ENCODE results near the gene FSTL1.
"Not testable (repeated sequence)": the region's sequence is repeated elsewhere in the genome, so short reads cannot be mapped to it uniquely, and the experiment has no call there.

FSTL1 gene

DNA sequence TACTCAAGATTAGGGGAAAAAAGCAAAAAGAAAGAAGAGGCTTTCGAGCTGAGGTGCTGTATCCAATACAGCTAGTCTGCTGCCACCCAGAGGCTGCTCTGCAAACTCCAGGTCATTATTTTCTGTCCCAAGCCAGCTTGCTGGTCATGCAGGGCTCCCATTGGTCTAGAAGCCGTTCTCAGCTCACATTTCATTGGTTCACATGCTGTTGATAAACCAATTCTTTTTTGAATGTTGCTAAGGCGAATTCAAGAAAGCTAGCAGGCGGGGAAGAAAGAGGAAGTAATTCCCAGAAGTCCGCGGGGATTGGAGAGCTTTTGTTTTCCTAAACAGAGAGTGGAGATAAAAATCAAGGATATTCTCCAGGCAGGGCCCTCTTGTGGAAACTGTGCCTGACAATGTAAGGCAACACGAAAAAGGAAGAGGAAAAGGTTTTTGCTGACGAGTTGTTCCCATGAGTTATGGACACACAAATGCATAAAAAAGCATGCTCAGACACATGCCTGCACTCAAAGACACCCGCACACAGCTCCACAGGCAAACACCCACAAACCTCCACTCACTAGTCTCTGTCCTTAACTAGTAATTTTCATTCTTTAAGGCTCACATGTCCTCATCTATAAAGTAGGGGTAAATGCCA is 33.4 kb downstream of the FSTL1 start:
- DNase-seq (ENCODE audit: low read depth), result peak; percentile 54

DNA sequence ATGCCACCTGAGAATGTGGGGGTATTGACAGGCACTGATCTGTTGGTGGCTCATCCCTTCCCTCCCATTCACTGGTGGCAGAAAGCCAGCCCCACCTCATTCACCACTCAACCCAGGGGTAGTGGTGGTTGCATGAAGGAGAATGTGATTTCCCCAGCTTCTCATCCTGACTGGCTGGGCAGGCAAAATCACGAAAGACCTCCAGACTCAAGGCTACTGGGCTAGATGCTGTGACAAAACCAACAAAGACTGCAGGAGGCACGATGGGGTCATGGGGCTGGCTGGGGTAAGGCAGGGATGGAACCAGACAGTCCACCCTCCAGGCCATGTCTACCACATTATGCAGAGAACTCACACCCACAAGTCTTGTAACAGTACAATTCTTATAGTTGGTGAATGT is 33.9 kb downstream of the FSTL1 start:
- DNase-seq (ENCODE audit: low read depth), result no peak

GRCh38 chr3:120415756-120416155 is 35.0 kb downstream of the FSTL1 start:
- no peak for DNase-seq (ENCODE audit: low read depth)

- DNase-seq (ENCODE audit: low read depth), result no peak
These were observed 40.3 kb downstream of the FSTL1 start for GRCh38 chr3:120410541-120410940.

DNA sequence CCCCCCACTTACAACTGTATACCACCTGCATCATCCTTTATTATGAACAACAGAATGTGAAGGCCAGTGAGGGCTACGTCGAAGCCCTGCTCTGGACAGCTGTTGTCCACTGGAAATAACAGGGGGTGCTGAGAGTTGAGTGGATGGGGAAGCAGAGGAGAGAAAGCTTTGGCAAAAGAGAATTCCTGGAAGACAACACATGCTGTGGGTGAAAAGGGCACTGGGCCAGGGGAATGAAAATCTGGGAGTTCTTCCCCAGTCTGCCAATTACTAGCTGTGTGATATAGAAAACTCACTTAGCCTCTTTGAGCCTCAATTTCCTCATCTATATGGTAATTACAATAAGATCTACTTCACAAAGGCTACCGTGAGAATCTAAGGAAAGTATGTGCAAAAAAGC is 40.7 kb downstream of the FSTL1 start:
- DNase-seq (ENCODE audit: low read depth), result no peak

- no peak for DNase-seq (ENCODE audit: low read depth)
These were observed 43.1 kb downstream of the FSTL1 start for GRCh38 chr3:120407508-120408287.

DNA sequence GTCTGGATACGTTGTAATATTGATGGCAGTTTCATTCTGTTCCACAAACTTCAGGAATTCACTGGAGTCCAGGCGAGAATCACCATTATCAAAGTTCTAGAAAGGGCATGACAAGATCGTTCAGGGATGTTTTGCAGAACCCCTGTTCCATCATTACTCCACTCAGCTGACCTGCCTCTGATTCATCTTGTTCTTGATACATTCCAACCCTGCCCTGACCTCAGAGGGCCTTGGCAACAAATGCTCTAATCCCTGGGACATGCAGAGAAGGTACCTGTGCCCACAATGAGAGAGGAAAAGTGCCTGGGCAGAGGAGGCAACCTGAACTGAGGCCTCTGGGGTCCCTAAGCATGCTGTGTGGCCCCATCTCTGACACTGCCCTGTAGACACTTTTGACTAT is 45.9 kb downstream of the FSTL1 start:
- DNase-seq (ENCODE audit: low read depth), result no peak

GRCh38 chr3:120402257-120402656 is 48.5 kb downstream of the FSTL1 start:
- DNase-seq (ENCODE audit: low read depth), result no peak

GRCh38 chr3:120399372-120399771 is 51.4 kb downstream of the FSTL1 start:
- DNase-seq (ENCODE audit: low read depth), result no peak

- DNase-seq (ENCODE audit: low read depth), result no peak
These were observed 54.3 kb downstream of the FSTL1 start for GRCh38 chr3:120396469-120396868.

DNA sequence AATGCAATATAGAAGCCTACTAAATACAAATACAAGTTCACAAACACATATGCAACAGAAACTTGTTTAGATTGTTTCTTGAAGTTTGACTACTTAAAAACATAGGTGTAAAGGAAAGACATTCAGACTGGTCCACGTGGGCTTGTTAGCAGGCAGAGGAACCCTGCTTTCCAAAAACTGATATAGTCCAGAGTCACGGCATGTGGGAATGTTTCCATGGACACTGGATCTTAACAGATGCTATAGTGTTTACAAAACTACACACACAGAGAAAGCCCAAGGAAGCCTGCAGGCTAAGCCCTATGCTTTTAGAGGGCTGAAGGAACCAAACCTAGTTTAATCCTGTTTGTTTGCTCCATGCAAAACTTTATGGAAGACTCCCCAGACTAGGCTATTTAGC is 56.4 kb downstream of the FSTL1 start:
- DNase-seq (ENCODE audit: low read depth), result no peak

DNA sequence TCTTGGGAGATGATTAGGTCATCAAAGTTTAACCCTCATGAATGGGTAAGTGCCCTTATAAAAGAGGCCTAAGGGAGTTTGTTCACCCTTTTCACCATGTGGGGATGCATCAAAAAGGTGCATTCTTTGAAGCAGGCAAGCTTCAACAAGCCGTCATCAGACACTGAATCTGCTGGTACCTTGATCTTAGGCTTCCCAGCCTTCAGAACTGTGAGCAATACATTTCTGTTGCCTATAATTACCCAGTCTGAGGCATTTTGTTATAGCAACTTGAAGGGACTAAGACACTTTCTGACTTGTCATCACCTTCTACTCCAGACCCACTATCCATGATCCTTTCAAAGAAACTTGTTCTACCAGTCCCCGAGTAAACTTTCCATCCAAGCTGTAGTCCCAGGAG is 57.0 kb downstream of the FSTL1 start:
- no peak for DNase-seq (ENCODE audit: low read depth)

GRCh38 chr3:120393243-120393642 is 57.5 kb downstream of the FSTL1 start:
- DNase-seq (ENCODE audit: low read depth), result no peak

- DNase-seq (ENCODE audit: low read depth), result no peak
These were observed 67.8 kb downstream of the FSTL1 start for GRCh38 chr3:120382941-120383447.

- DNase-seq (ENCODE audit: low read depth), result no peak
These were observed 69.3 kb downstream of the FSTL1 start for GRCh38 chr3:120381503-120381902.

DNA sequence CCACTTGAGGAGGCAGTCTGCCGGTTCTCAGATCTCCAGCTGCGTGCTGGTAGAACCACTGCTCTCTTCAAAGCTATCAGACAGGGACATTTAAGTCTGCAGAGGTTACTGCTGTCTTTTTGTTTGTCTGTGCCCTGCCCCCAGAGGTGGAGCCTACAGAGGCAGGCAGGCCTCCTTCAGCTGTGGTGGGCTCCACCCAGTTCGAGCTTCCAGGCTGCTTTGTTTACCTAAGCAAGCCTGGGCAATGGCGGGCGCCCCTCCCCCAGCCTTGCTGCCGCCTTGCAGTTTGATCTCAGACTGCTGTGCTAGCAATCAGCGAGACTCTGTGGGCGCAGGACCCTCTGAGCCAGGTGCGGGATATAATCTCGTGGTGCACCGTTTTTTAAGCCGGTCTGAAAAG is 72.8 kb downstream of the FSTL1 start:
- not testable (repeated sequence) for DNase-seq (ENCODE audit: low read depth)

GRCh38 chr3:120370463-120370862 is 80.3 kb downstream of the FSTL1 start:
- DNase-seq (ENCODE audit: low read depth), result no peak

DNA sequence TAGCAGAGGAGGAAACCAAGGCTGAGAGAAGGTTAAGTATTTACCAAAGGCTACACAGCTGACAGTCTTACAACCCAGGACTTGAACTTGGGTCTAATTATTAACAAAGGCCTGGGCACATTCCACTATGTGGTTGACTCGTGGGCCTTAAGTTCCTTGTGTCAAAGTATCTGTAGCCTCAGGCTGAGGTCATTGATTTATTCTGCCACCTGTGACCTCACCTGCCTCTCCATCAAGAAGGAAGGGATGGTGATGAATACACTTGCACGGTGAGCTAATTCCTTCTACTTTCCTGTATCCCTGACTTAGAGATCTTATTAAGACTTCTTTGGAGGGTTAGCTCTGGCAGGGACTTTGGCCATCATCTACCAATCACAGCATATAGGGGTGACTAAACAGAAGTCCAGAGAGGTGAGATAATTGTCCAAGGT is 81.7 kb downstream of the FSTL1 start:
- no peak for DNase-seq (ENCODE audit: low read depth)

DNA sequence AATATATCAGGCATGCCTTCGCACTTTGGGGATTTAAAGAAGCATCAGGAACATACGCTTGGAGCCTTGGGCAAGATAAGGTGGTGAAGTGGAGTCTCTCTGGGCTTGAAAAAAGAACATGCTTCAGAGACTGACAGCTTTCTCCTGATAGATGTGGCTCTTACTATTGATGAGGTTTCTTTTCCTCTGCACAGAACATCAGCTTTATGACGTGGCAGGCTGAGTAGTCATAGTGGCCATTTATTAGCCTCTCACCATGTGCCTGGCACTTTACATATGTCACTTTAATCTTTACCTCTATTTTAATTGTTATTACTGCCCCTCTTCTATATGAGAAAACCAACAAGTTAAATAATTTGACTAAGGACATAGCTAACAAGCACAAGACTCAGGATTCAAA is 82.6 kb downstream of the FSTL1 start:
- no peak for DNase-seq (ENCODE audit: low read depth)

DNA sequence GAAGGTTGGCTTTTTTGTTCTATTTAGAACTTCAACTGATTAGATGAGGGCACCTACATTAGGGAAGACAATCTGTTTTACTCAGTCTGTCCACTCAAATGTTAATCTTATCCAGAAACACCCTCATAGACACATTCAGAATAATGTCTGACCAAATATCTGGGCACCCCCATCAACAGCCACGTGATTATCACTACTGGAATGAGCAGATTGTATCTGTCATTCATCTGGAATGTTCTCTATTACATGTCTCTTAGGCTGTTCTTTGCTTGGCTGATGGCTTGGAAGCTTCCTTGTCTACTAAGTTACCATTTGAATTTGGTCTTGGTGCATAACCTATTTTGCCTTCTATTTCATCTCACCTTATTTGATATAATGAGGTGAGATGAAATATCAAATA is 86.0 kb downstream of the FSTL1 start:
- no peak for DNase-seq (ENCODE audit: low read depth)

DNA sequence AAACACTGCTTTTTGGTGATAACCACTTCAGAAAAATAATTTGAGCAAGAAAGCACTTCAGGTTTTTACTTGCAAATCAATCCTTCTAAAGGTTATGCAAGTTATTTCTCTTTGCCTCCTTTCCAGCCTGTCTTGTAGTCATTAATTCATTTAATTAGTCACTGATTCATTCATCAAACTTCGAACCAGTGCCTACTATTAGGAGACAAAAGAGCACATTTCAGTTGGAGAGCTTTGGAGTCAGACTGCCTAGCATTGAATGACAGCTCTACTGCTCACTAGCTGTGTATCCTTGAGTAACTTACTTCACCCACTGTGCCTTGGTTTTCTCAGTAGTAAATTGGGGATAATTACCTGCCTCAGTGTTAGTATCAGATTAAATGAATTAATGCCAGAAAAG is 86.7 kb downstream of the FSTL1 start:
- no peak for DNase-seq (ENCODE audit: low read depth)

DNA sequence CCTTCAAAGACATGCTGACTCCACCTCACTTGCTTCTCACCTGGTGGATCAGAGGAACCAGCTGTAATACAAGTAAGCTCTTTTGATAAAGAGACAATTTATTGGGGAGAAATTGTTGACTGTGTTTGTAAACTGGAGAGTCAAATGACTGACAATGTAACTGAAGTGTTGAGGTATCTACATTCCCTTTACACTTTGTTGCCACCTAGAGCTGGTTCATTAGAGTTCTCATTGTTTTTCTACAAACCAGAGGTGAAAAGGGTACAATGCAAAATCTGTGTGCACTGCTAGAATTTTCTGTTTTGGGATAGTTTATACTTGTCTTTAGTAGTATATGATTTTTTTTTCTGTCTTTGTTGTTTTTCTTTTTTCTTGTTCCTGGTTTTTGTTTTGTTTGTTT is 93.0 kb downstream of the FSTL1 start:
- DNase-seq (ENCODE audit: low read depth), result no peak

DNA sequence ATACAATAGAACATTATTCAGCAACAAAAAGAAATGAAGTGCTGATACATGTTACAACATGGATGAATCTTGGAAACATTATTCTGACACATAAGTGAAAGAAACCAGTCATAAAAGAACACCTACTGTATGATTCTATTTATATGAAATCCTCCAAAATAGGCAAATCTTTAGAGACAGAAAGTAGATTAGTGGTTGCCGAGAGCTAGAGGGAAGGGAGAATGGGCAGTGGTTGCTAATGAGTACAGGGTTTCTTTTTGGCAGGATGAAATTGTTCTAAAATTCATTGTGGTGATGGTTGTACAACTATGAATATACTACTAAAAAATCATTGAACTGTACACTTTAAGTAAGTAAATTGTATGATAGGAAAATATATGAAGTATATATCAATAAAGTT is 95.3 kb downstream of the FSTL1 start:
- DNase-seq (ENCODE audit: low read depth), result no peak

GRCh38 chr3:120353463-120353862 is 97.3 kb downstream of the FSTL1 start:
- no peak for DNase-seq (ENCODE audit: low read depth)

Data from stimulated activated CD8-positive, alpha-beta memory T cell treated with anti-CD3 and anti-CD28 coated beads, Interleukin-12 subunit alpha, Interleukin-12 subunit beta, amount 100 ng/mL, for 4 hours (primary cell).